ENCODE results near the gene ZNF354C.

Gene ZNF354C

GRCh38 chr5:179128041-179128365 lies 67.8 kb downstream of the ZNF354C start:
- peak; percentile 29 for DNase-seq

GRCh38 chr5:179128976-179129375 lies 68.8 kb downstream of the ZNF354C start:
- peak; percentile 42 for DNase-seq

DNA sequence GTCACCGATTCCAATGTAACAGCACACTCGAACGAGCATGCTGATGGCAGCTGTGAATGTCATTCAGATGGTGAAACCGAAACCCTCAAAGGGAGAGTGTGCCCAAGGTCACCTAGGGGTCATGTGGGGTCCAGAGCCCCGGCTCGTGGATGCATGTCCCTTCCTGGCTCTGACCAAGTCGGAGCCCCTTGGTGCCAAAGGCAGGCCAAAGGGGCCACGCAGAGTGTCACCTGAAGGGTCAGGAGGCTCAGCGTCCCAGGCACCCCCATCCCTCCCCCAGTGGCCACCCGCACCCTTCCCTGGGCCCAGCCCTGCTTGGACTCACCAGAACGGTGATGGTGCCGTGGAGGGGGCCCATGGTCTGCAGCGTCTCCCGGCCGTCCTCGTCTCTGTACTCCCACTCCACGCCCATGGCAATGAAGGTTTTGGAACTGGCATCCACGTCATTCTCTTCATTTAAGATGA lies 69.5 kb downstream of the ZNF354C start:
- peak; percentile 18 for DNase-seq

DNA sequence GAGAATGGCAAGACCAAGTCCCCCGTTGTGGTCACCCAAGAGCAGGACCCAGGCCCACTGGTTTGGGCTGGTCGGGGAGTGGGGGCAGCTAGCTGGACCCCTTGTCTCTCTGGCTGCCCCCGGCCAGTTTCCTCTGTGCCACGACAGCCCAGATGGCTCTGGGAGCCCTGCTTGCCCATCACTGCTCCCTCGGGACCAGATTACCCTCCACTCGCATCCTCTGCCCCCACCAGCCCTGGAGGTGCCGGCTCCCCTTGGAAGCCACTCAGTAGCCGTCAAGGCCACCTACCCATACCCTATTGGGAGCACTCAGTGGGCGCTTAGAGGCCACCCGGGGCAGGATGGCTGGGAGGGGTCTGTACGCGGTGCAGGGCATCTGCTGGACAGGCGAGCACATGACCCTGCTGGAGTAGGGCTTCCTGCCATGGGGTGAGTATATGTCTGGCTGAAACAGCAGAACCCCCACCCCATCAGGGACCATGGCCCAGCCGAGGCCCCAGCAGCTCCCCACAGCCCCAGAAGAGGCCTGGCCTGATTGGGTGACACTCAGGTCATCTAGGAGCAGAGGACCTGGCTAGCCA lies 70.0 kb downstream of the ZNF354C start:
- peak; percentile 38 for DNase-seq

DNA sequence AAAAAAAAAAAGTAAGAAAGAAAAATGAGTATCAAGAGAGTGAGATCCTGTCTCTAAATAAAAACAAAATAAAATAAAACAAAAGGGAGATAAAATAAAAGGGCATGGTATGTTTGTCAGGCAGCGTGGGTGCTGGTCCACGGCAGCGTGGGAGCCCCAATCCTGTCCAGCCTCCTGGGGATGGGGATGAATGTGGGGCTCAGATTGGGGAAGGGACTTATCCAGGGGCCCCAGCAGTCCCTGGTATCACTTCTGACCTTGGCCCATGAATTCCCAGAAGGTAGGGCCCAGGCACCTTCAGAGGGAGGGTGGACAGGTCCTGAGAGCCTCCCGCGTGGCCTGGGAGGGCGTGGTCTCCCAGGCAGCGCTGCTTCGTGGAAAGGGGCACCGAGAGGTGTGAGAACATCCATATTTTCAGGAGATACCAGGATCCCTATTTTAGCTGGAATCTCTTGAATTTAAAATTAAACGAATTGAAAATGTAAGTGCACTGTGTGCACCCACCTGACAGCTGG lies 71.2 kb downstream of the ZNF354C start:
- DNase-seq, result no peak

- peak; percentile 39 for DNase-seq
Measured at GRCh38 chr5:179131886-179132585, 71.9 kb downstream of the ZNF354C start.

GRCh38 chr5:179132586-179133355 lies 72.6 kb downstream of the ZNF354C start:
- DNase-seq, result no peak

All from islet precursor cell (in vitro differentiated cells).